ENCODE results near the gene KRT6A.

KRT6A gene

GRCh38 chr12:52518574-52519386, 25.7 kb upstream of the KRT6A start:
- ChIA-PET POLR2A (ENCODE audit: low non-redundant PET) (no interaction called here), CTCF (interaction anchor here (0.6 to 5.3 kb wide), 3 partner anchors 274 to 462 kb away, joined by 4 to 38 read pairs (median 7); no protein-coding TSS in a partner anchor)
- no peak for DNase-seq (ENCODE audit: low spot score)
- no peak for TF ChIP-seq CTCF (conservative IDR thresholded peaks at IDR 0.05; ENCODE audit: low read depth)
- H3K27ac ChIP-seq: peak overlapping the region; percentile 100

DNA sequence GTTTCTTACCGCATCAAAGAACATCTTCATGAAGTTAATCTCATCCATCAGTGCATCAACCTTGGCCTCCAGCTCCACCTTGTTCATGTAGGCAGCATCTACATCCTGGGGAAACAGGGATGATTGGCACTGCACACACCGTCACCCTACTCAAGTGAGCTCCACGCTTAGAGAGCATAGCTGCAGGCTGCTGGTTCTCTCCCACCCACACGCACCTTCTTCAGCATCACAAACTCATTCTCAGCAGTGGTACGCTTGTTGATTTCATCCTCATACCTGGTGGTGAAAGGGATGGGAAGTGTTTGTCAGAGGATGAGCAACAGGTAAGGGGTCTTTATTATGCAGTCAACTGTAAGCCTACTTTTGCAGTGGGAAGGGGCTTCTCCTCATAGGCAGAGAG, 24.8 kb upstream of the KRT6A start:
- CTCF ChIA-PET: interaction anchor here (5.3 kb wide), 1 partner anchor 362 kb away, joined by 38 read pairs; no protein-coding TSS in a partner anchor

DNA sequence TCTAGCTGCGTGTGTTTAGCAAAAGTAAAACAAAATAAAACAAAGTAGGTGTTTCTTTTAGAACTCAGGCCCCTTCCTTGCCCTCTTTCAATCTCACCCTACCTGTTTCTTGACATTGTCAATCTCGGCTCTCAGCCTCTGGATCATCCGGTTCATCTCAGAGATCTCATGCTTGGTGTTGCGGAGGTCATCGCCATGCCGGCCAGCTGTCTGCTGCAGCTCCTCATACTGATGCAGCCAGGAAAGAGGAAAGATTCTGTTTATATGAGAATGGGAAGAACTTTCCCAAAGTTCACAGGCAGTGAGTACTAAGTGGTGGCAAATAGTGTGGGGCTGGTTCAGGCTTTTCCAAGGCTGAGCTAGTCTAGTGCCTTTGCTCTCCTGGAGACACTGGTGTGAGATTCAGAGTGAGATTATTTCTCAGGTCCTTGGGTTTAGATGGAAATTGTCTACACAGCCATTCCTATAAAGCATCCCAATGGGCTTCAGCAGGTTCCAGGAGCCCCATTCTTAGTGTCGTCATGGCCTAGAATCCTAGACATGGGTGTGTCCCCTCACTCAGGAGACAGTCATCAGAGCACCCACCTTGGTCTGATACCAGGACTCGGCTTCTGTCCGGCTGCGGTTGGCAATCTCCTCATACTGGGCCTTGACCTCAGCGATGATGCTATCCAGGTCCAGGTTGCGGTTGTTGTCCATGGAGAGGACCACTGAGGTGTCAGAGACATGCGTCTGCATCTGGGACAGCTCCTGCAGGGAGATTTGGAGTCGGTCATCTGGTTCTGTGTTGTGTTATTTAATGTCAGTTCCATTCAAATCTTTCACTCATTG, 24.2 kb upstream of the KRT6A start:
- TF ChIP-seq CTCF (conservative IDR thresholded peaks at IDR 0.05; ENCODE audit: low read depth): no peak
- no peak for DNase-seq (ENCODE audit: low spot score)
- ChIA-PET CTCF (interaction anchor here (0.6 kb wide), 1 partner anchor 126 kb away, joined by 3 read pairs; no protein-coding TSS in a partner anchor), POLR2A (ENCODE audit: low non-redundant PET) (interaction anchor here (0.7 kb wide), 1 partner anchor 341 kb away, joined by 3 read pairs; no protein-coding TSS in a partner anchor)
- H3K27ac ChIP-seq: peak overlapping the region; percentile 100

More for the DNA sequence above, 24.8 kb upstream of the KRT6A start:
- DNase-seq (ENCODE audit: low spot score): no peak
- POLR2A ChIA-PET (ENCODE audit: low non-redundant PET): no interaction called here
- no peak for TF ChIP-seq CTCF (conservative IDR thresholded peaks at IDR 0.05; ENCODE audit: low read depth)
- peak overlapping the region; percentile 100 for H3K27ac ChIP-seq

- H3K27ac ChIP-seq: peak overlapping the region; percentile 100
- TF ChIP-seq CTCF (conservative IDR thresholded peaks at IDR 0.05; ENCODE audit: low read depth): no peak
- POLR2A ChIA-PET (ENCODE audit: low non-redundant PET): interaction anchor here (0.7 kb wide), 2 partner anchors 144 to 340 kb away, joined by 3 read pairs; no protein-coding TSS in a partner anchor
- DNase-seq (ENCODE audit: low spot score): no peak
- CTCF ChIA-PET: interaction anchor here (0.5 to 3.0 kb wide), 2 partner anchors 355 to 363 kb away, joined by 3 to 18 read pairs; no protein-coding TSS in a partner anchor
These were observed 23.1 kb upstream of the KRT6A start for GRCh38 chr12:52515927-52516831.

DNA sequence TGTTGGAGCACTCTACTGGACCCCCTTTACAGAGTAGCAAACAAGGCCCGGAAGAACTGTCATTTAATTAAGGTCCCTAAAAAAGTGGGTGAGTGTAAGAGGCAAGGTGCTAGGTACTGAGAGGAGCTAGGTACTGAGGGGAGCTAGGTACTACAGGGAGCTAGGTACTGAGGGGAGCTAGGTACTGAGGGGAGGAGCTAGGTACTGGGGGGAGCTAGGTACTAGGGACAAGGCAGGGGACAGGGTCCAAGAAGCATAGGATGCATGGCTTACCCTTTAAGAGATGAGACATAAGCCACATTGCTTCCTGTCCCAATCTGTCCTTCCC, 22.2 kb upstream of the KRT6A start:
- TF ChIP-seq CTCF (conservative IDR thresholded peaks at IDR 0.05; ENCODE audit: low read depth): no peak
- DNase-seq (ENCODE audit: low spot score): no peak
- ChIA-PET POLR2A (ENCODE audit: low non-redundant PET) (interaction anchor here (0.7 kb wide), 1 partner anchor 143 kb away, joined by 3 read pairs; no protein-coding TSS in a partner anchor), CTCF (interaction anchor here (0.5 to 3.0 kb wide), 2 partner anchors 364 to 370 kb away, joined by 3 to 18 read pairs; no protein-coding TSS in a partner anchor)
- H3K27ac ChIP-seq: peak overlapping the region; percentile 90
